ENCODE measurements around the gene RAP1GDS1. TPM values are rescaled to one million over a fixed set of nuclear protein-coding genes. Genes with fewer than 3 reads are reported as not detected.
A peak's percentile ranks its signal among the peaks of the same experiment; 100 is the strongest.

The RAP1GDS1 gene
- polyA plus RNA-seq, 3 donors: 23.6 to 37.9 (median 37.8) TPM

DNA sequence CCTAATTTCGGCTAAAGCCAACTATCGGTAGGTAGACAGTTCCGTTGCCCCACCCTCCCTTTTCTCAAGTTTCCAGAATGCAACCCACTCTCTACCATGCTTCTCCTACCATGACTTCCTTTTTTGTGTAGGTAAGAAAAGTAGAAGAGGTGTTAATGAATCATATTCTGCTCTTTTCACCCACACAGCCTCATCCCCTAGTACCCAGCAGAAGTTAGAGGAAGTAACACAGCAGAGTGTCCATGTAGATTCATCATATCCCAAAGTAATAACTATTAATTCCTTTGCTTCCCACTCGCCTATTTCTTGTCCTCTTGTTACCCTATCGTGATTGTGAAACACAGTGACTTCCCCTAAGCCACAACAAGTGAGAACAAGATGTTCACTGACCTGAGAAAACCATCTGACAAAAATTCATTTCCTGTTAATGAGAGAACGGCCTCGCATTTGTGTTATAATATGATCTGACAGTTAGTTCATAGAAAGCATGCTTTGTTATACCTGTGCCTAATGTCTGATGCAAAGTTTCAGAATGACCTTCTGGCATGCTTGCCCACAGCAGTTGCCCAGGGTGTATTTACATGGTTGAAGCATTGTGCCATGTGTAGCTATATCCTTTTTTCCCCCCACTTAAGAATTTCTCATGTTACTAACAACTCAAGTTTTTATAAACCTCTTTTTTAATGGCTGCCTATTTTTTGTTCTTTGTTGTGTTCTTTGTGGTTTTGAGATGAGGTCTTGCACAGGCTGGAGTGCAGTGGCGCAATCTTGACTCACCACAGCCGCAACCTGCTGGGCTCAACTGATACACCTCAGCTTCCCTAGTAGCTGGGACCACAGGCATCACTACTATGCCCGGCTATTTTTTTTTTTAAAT, 185.6 kb downstream of the RAP1GDS1 start:
- Histone ChIP-seq H3K27ac (ENCODE audit: low read depth in 1 of 2, low read length in 2 of 2) (peak overlapping the region in 1 of 2 donors; percentile 26), H3K4me1 (ENCODE audit: control insufficient read depth in 1 of 2, insufficient read depth in 2 of 2, low read length in 2 of 2) (peaks cover 17 to 19% of the 10 kb centered on the region in 2 donors), H3K4me2 (replicated peaks; ENCODE audit: extremely low read depth, low read length, poor library complexity, severe bottlenecking) (peak overlapping the region; percentile 37), H3K27me3 (ENCODE audit: control insufficient read depth in 2 of 2, insufficient read depth in 2 of 2, low read length in 2 of 2) (no peaks in the 10 kb centered on the region), H3K9ac (ENCODE audit: insufficient read depth, low read length, poor library complexity, severe bottlenecking) (no peak overlapping the region), H2AFZ (ENCODE audit: insufficient read depth, low read depth, low read length, poor library complexity, severe bottlenecking) (no peak overlapping the region), H3K79me2 (ENCODE audit: insufficient read depth, low read length) (no peaks in the 10 kb centered on the region), H3K4me3 (replicated peaks in 1 of 3; ENCODE audit: low read depth in 2 of 3, low read length in 3 of 3) (peak overlapping the region in 1 of 3 experiments; percentile 10), H3K9me3 (replicated peaks in 1 of 2; ENCODE audit: control insufficient read depth in 1 of 2, insufficient read depth in 1 of 2, low read length in 2 of 2) (no peaks in the 10 kb centered on the region), H4K20me1 (ENCODE audit: insufficient read depth, low read length) (no peaks in the 10 kb centered on the region), H3K36me3 (replicated peaks in 1 of 2; ENCODE audit: control insufficient read depth in 1 of 2, insufficient read depth in 2 of 2, low read length in 2 of 2) (peaks cover 21 to 30% of the 10 kb centered on the region in 2 donors)
- Mint-ChIP-seq H3K9me3 (peaks cover 0 to 7% (median 3%) of the 10 kb centered on the region in 7 donors), H3K27ac (peak overlapping the region in 3 of 7 donors; percentile 7 to 61 (median 58)), H3K36me3 (peaks cover 25 to 26% of the 10 kb centered on the region in 2 donors), H3K4me3 (peak overlapping the region in 1 of 2 donors; percentile 54), H3K4me1 (peaks cover 21% of the 10 kb centered on the region), H3K27me3 (ENCODE audit: low read depth in 3 of 3) (peaks cover 0 to 3% (median 0%) of the 10 kb centered on the region in 3 donors)
- TF ChIP-seq, protein P1, sequence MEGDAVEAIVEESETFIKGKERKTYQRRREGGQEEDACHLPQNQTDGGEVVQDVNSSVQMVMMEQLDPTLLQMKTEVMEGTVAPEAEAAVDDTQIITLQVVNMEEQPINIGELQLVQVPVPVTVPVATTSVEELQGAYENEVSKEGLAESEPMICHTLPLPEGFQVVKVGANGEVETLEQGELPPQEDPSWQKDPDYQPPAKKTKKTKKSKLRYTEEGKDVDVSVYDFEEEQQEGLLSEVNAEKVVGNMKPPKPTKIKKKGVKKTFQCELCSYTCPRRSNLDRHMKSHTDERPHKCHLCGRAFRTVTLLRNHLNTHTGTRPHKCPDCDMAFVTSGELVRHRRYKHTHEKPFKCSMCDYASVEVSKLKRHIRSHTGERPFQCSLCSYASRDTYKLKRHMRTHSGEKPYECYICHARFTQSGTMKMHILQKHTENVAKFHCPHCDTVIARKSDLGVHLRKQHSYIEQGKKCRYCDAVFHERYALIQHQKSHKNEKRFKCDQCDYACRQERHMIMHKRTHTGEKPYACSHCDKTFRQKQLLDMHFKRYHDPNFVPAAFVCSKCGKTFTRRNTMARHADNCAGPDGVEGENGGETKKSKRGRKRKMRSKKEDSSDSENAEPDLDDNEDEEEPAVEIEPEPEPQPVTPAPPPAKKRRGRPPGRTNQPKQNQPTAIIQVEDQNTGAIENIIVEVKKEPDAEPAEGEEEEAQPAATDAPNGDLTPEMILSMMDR (IDR thresholded peaks at IDR 0.05): no peak
- peak in 2 of 3 donors; percentile 3 to 17 for DNase-seq
- WGBS (ENCODE audit: insufficient coverage): 0% methylated on average over 4 of the region's 10 CpGs
- intact Hi-C loops (cut with micrococcal nuclease): no loop called here

DNA sequence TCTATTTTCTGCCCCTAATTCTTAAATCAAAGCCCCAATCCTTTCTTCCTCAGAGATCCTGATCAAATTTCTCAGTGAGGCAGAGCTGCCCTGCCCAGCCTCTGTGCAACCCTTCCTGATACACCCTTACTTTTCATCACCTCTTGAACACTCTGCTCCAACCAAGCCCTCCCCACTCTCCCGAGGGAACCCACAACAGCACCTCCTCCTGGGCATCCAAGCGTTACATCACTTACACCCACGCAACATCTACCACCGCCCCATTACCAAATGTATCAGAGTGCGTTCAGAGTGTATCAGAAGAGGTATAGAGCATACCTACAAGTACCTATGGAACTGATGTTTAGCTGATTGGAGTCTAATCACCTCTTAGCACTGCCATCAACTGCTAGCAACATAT, 186.5 kb downstream of the RAP1GDS1 start:
- H3K36me3 Mint-ChIP-seq: peaks cover 17% of the 10 kb centered on the region in 2 donors
- Histone ChIP-seq H3K4me3 (replicated peaks in 1 of 3; ENCODE audit: low read depth in 2 of 3, low read length in 3 of 3) (no peak overlapping the region), H3K27ac (ENCODE audit: low read depth in 1 of 2, low read length in 2 of 2) (no peak overlapping the region), H3K4me1 (ENCODE audit: control insufficient read depth in 1 of 2, insufficient read depth in 2 of 2, low read length in 2 of 2) (peaks cover 17 to 19% of the 10 kb centered on the region in 2 donors), H3K36me3 (replicated peaks in 1 of 2; ENCODE audit: control insufficient read depth in 1 of 2, insufficient read depth in 2 of 2, low read length in 2 of 2) (peaks cover 13 to 21% of the 10 kb centered on the region in 2 donors), H2AFZ (ENCODE audit: insufficient read depth, low read depth, low read length, poor library complexity, severe bottlenecking) (no peak overlapping the region), H3K9me3 (replicated peaks in 1 of 2; ENCODE audit: control insufficient read depth in 1 of 2, insufficient read depth in 1 of 2, low read length in 2 of 2) (peaks cover 3 to 5% of the 10 kb centered on the region in 2 donors), H3K9ac (ENCODE audit: insufficient read depth, low read length, poor library complexity, severe bottlenecking) (no peak overlapping the region), H3K4me2 (replicated peaks; ENCODE audit: extremely low read depth, low read length, poor library complexity, severe bottlenecking) (no peak overlapping the region), H4K20me1 (ENCODE audit: insufficient read depth, low read length) (no peaks in the 10 kb centered on the region), H3K27me3 (ENCODE audit: control insufficient read depth in 2 of 2, insufficient read depth in 2 of 2, low read length in 2 of 2) (no peaks in the 10 kb centered on the region), H3K79me2 (ENCODE audit: insufficient read depth, low read length) (no peaks in the 10 kb centered on the region)
- DNase-seq: no peak
- peaks cover 21% of the 10 kb centered on the region for H3K4me1 Mint-ChIP-seq
- intact Hi-C loops (cut with micrococcal nuclease): no loop called here
- peaks cover 0 to 15% (median 8%) of the 10 kb centered on the region in 7 donors for H3K9me3 Mint-ChIP-seq
- H3K27ac Mint-ChIP-seq: peak overlapping the region in 1 of 7 donors; percentile 42
- TF ChIP-seq, protein P1 (IDR thresholded peaks at IDR 0.05): no peak
- H3K4me3 Mint-ChIP-seq: no peak overlapping the region
- WGBS (ENCODE audit: insufficient coverage): no CpG with 5 or more reads among the region's 5 CpGs
- H3K27me3 Mint-ChIP-seq (ENCODE audit: low read depth in 3 of 3): peaks cover 0 to 3% (median 0%) of the 10 kb centered on the region in 3 donors

All from CD14-positive monocyte (primary cell).